DMS79 (cell line): ENCODE data around the gene TGFA.

Experiments
- DNase-seq: peaks from one replicate; lab custom pipeline; 2025; lab: John Stamatoyannopoulos, UW

Gene TGFA

DNA sequence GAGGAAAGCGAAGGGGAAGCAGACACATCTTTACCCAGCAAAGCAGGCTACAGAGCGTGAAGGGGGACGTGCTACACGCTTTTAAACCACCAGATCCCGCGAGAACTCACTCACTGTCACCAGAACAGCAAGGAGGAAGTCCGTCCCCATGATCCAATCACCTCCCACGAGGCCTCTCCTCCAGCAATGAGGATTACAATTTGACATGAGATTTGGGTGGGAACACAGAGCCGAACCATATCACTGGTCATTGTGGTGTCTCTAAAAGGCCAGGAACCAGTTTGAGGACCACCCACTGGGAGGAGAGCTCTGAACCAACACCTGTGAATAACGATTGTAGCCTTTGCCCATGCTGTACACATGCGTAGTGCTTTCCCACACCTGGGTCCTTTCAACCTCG, 135.1 kb downstream of the TGFA start:
- no peak for DNase-seq

DNA sequence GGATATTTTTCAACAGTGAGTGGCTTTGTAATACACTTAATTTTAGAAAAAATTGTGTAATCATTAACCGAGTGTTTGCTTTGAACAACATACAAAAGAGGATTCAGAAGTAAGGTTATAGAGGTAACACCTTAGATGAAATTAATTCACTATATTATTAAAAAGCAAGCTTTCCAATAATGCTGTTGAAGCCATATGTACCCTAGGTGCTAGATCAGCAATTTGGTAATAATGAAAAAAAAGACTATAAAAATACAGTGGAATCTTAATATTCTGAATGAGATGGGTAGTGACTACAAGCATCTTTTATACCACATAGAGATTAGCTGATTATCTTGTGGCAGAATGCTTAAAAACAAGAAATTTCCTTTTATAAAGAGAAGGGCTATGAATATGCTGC, 136.6 kb downstream of the TGFA start:
- DNase-seq, result no peak

DNA sequence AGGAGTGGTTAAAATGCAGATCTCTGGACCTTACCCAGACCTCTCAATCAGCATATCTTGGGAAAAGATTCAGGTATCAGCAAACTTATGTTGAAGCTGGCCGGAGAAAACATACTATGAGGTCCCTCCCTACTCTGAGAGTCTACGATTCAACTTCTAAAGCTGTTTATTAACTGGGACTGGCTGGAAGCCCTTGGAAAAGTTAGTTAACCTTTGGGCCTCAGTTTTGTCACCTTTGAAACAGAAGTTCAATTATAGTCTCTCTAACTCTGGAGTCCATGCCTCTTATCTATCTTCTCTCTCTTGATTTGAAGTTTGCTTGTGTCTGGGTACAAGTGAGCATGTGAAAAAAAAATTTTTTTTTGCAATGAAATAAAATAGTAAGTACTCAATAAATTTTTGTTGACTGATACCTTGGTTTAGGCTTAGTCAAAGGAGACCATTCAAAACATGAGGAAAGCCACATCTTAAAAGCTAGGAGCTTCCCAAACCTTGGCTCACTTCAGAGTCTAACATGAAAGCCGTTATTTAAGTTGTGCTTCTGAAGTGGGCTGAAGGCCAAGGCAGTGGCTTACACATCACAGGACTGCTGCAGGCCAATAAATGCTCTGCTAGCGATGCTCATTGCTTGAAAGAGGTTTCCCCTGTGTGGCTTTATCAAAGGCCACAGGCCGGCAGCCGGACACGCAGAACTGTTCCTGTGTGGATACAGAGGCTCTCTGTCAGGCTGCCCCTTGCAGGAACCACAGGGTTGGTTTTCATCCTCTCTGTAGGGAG, 141.1 kb downstream of the TGFA start:
- DNase-seq, result no peak

DNA sequence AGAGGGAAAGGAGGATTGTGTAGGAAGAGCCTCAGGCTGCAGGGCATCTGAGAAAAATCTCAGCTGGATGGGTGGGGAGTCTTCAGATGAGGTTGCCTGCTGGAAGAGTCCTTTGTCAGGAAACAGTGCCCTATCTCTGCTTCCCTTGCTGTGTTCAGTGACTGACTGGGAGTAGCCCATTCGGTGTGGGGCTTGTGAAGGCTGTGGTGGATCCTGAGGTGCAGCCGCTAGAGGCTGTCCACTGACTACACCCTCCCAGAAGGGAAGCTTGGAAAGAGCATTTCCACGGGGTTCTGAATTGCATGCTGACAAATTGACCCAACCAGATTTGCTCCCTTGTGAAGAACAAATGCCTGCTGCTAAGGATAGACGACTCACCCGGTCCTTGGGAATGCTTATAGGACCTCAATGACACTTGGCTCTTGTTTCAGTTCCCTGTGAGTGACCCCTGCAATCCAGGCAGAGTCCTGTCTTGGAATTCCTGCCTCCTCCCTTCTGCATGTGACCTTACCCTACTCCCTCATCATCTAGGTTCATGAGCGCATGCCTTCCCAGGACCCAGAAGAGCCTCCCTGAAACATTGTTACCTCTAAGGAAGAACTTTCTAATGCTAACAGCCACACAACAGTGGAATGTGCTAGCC, 142.0 kb downstream of the TGFA start:
- no peak for DNase-seq

DNA sequence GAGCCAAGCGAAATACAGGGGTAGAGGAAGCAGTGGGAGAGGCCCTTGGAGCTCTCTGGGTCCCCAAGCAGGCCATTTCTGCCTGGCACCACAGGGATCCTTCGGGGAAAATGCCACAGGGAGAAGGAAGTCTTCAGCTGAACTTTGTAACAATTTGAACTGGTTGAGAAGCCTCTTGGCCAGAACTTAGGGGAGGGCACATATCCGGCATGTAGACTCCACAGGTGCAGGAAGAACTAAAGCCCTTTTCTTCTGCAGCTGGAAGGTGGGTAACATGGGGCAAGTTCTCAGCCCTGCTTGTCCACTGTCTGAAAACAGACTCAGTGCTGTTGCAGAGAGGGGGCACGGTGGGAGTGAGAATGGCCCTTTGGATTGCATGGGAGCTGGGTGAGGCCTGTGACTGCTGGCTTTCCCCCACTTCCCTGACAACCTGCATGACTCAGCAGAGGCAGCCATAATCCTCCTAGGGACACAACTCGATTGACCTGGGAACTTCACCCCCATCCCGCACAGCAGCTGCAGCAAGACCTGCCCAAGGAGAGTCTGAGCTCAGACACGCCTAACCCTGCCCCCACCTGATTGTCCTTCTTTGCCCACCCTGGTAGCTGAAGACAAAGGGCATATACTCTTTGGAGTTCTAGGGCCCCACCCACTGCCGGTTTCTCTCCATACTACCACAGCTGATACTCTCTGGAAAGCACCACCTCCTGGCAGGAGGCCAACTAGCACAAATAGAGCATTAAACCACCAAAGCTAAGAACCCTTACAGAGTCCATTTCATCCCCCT, 150.2 kb downstream of the TGFA start:
- peak; percentile 98 for DNase-seq

DNA sequence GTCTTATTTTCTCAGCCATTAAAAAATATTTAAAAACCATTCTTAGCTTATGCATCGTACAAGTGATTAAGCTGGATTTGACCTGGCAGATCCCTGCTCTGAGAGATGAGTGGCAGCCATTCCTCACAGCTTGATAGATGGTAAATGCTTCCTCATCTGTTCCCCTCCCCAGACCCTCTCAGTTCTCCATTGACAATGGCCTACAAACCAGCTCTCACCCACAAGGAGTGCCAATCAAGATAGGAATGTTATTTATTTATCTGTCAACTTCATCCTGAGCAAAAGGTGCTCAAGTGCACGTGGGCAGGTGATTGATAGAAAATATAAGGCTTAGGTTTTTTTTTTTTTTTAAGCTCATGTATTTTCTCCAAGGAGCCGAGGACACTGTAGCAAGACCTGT, 153.1 kb downstream of the TGFA start:
- no peak for DNase-seq

DNA sequence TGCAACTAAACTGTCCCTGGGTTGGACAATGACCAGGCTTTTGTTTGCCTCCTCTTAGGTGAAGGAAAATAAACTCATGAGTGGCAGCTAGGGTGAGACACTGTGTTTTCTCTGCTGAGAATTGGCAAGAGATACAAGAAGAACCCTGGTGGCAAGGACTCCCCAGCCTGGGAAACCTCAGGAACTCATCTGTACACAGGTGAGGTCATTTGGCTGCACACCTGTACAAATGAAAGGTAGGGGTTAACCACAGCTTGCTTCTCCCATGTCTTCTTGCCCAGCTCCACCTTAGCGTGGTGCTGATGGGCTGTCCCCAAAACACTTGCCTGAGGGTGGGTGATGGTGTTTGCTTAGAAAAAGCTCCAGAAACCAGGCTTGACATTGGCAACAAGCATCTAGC, 154.6 kb downstream of the TGFA start:
- no peak for DNase-seq
